Thyroid gland (tissue), 4 donors: ENCODE results near the gene NSG1. TPM values are rescaled to one million over a fixed set of nuclear protein-coding genes. Genes with fewer than 3 reads are reported as not detected.

Experiments used
- DNase-seq, 2 donors: peaks; one replicate each; pipeline ENCODE4 v3.0.0-alpha.2; 2019
- H3K27ac ChIP-seq, 3 donors: fragments of 200-600 bp; sonication (generic); 1 replicate in 2 of 3; 2 replicates in 1 of 3; pipeline ENCODE4 v1.5.1; 2016 to 2019; ENCODE audit warnings: mild to moderate bottlenecking in 1 of 3, moderate library complexity in 1 of 3
- H3K27me3 ChIP-seq: fragments of 200-600 bp; sonication (generic); one replicate; pipeline ENCODE4 v1.5.1; 2019
- H3K36me3 ChIP-seq, 2 donors: fragments of 200-600 bp; sonication (generic); one replicate each; pipeline ENCODE4 v1.5.1; 2016 to 2019
- H3K4me1 ChIP-seq, 2 donors: fragments of 200-600 bp; sonication (generic); one replicate each; pipeline ENCODE4 v1.5.1; 2017 to 2019
- H3K4me3 ChIP-seq, 3 donors: fragments of 200-600 bp; sonication (generic); replicated peaks in 1 of 3; 1 replicate in 2 of 3; 2 replicates in 1 of 3; pipeline ENCODE4 v1.5.1; 2016; ENCODE audit warnings: mild to moderate bottlenecking in 1 of 3
- H3K9me3 ChIP-seq: fragments of 200-600 bp; sonication (generic); one replicate; pipeline ENCODE4 v1.5.1; 2017
- CTCF ChIP-seq, 6 experiments: fragments of 200-600 bp in 3 of 6; fragments of 450-650 bp in 3 of 6; sonication (generic) in 3 of 6; IDR thresholded peaks; one replicate each; pipeline ENCODE4 v1.5.1; 2016 to 2019; ENCODE audit warnings: antibody characterized with exemption in 6 of 6, mild to moderate bottlenecking in 2 of 6, inconsistent platforms in 1 of 6, moderate library complexity in 1 of 6
- POLR2A ChIP-seq, 2 donors: fragments of 450-650 bp; IDR thresholded peaks; one replicate each; pipeline ENCODE4 v1.6.1; 2017; ENCODE audit warnings: antibody characterized with exemption in 2 of 2, mild to moderate bottlenecking in 2 of 2, moderate library complexity in 1 of 2
- WGBS, 2 donors: methylation state at CpG; one replicate each; pipeline ENCODE4 v1.1.5; 2017; 5-methylcytosine and 5-hydroxymethylcytosine counted together
- intact Hi-C: fragments of 100-400 bp; cut with DNase I; formaldehyde crosslinking; loops from one replicate; pipeline ENCODE4 v1.15.1; 2023
- total RNA-seq, 4 donors: library from RNA; depleted of rRNA; stranded (reverse); fragments of >200 nt; gene quantifications; one replicate each; pipeline ENCODE4 v1.2.3, GENCODE V29; 2016

Gene NSG1
- total RNA-seq, 4 donors from 2014 or later: 0.40 to 0.44 TPM; not detected in 2

GRCh38 chr4:4457803-4458553 lies 71.1 kb downstream of the NSG1 start:
- H3K27me3 ChIP-seq: no peaks in the 10 kb centered on the region
- no peak for DNase-seq
- intact Hi-C loops: no loop called here
- H3K9me3 ChIP-seq: no peaks in the 10 kb centered on the region
- WGBS, 2 donors: 63 to 76% methylated on average over 5 of the region's 5 CpGs
- H3K27ac ChIP-seq: no peak overlapping the region
- H3K4me1 ChIP-seq: no peaks in the 10 kb centered on the region
- H3K4me3 ChIP-seq: no peak overlapping the region
- H3K36me3 ChIP-seq: peaks cover 21 to 25% of the 10 kb centered on the region in 2 donors
- no peak for TF ChIP-seq POLR2A (IDR thresholded peaks at IDR 0.05)
- no peak for TF ChIP-seq CTCF (IDR thresholded peaks at IDR 0.05)

- TF ChIP-seq CTCF (IDR thresholded peaks at IDR 0.05) (no peak), POLR2A (IDR thresholded peaks at IDR 0.05) (no peak)
- intact Hi-C loops: no loop called here
- no peak overlapping the region for H3K27ac ChIP-seq
- H3K9me3 ChIP-seq: no peaks in the 10 kb centered on the region
- no peak overlapping the region for H3K4me3 ChIP-seq
- DNase-seq: no peak
- 96 to 97% methylated on average over 5 of the region's 5 CpGs for WGBS, 2 donors
- H3K4me1 ChIP-seq: no peaks in the 10 kb centered on the region
- peaks cover 18 to 25% of the 10 kb centered on the region in 2 donors for H3K36me3 ChIP-seq
- H3K27me3 ChIP-seq: no peaks in the 10 kb centered on the region
Observed at GRCh38 chr4:4459181-4459580, 72.3 kb downstream of the NSG1 start.

- no peaks in the 10 kb centered on the region for H3K27me3 ChIP-seq
- H3K4me3 ChIP-seq: no peak overlapping the region
- no peaks in the 10 kb centered on the region for H3K4me1 ChIP-seq
- peaks cover 15 to 24% of the 10 kb centered on the region in 2 donors for H3K36me3 ChIP-seq
- H3K9me3 ChIP-seq: no peaks in the 10 kb centered on the region
- no peak for DNase-seq
- WGBS, 2 donors: 96% methylated on average over 6 of the region's 6 CpGs
- no peak overlapping the region for H3K27ac ChIP-seq
- TF ChIP-seq POLR2A (IDR thresholded peaks at IDR 0.05) (no peak), CTCF (IDR thresholded peaks at IDR 0.05) (no peak)
- intact Hi-C loops: no loop called here
Observed at GRCh38 chr4:4460759-4461158, 73.9 kb downstream of the NSG1 start.

- no peaks in the 10 kb centered on the region for H3K27me3 ChIP-seq
- peaks cover 11 to 23% of the 10 kb centered on the region in 2 donors for H3K36me3 ChIP-seq
- intact Hi-C loops: no loop called here
- TF ChIP-seq CTCF (IDR thresholded peaks at IDR 0.05) (no peak), POLR2A (IDR thresholded peaks at IDR 0.05) (no peak)
- H3K27ac ChIP-seq: no peak overlapping the region
- H3K9me3 ChIP-seq: no peaks in the 10 kb centered on the region
- DNase-seq: no peak
- H3K4me1 ChIP-seq: no peaks in the 10 kb centered on the region
- H3K4me3 ChIP-seq: no peak overlapping the region
Observed at GRCh38 chr4:4461178-4461577, 74.3 kb downstream of the NSG1 start.

- H3K36me3 ChIP-seq: peaks cover 6 to 17% of the 10 kb centered on the region in 2 donors
- intact Hi-C loops: no loop called here
- TF ChIP-seq POLR2A (IDR thresholded peaks at IDR 0.05) (no peak), CTCF (IDR thresholded peaks at IDR 0.05) (no peak)
Observed at GRCh38 chr4:4461850-4462249, 74.9 kb downstream of the NSG1 start.

More at GRCh38 chr4:4461850-4462249, 74.9 kb downstream of the NSG1 start:
- WGBS, 2 donors: 69 to 71% methylated on average over 5 of the region's 5 CpGs
- no peaks in the 10 kb centered on the region for H3K9me3 ChIP-seq
- H3K4me1 ChIP-seq: no peaks in the 10 kb centered on the region
- no peaks in the 10 kb centered on the region for H3K27me3 ChIP-seq
- peak; percentile 42 to 49 for DNase-seq
- no peak overlapping the region for H3K4me3 ChIP-seq
- no peak overlapping the region for H3K27ac ChIP-seq
